ENCODE measurements around the gene PREP.
"Not testable (repeated sequence)": the region's sequence is repeated elsewhere in the genome, so short reads cannot be mapped to it uniquely, and the experiment has no call there.

Gene PREP

DNA sequence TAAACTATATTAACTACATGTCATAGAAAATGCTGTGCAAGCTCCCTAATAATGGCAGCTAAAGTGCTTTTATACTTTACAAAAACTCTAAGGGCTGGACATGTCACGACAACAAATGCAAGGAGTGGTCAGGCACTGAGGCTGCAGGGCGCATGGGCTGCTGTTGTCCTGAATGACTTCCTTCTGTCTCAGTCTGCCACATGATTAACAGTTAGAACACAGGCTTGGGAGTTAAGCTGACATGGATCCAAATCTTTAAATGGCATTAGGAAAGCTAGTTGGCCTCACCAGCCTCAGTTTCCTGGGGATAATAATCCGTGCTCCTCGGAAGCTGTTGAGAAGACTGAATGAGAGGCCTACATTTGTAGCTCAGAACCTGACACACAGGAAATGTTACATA, 57.4 kb downstream of the PREP start:
- peak in 14 of 51 donors; percentile 6 to 35 (median 20) for DNase-seq

DNA sequence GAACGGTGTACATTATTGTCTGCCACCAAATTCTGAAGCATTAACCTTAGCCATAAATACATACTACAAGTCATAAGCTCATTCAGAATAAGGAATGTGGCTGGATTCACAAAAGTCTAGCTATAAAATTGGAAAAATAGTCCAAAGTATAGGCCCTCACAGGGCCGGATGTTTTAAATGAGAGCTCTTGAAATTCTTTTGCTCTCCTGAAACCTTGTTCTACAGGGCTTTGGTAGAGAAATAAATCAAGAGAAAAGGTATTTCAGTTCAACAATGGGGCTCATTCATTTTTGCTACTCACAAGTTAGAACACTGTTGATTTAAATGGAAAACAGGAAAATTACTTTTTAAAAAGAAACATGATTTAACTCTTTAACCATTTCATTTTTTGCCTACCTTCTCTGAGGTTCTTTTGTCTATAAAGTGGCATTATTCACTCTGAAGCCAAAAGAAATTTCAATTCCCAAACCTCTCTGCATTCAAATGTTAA, 58.0 kb downstream of the PREP start:
- DNase-seq, result no peak

DNA sequence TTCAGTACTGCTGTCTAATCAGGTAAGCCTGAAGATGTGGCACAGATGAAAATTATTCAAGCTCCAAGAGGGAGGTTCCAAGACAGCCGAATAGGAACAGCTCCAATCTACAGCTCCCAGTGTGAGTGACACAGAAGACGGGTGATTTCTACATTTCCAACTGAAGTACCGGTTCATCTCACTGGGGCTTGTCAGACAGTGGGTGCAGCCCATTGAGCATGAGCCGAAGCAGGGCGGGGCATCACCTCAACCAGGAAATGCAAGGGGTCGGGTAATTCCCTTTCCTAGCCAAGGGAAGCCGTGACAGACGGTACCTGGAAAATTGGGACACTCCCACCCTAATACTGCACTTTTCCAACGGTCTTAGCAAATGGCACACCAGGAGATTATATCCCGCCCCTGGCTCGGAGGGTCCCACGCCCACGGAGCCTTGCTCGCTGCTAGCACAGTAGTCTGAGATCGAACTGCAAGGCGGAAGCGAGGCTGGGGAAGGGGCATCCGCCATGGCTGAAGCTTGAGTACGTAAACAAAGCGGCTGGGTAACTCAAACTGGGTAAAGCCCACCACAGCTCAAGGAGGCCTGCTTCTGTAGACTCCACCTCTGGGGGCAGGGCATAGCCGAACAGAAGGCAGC, 64.4 kb downstream of the PREP start:
- DNase-seq, result not testable (repeated sequence)

DNA sequence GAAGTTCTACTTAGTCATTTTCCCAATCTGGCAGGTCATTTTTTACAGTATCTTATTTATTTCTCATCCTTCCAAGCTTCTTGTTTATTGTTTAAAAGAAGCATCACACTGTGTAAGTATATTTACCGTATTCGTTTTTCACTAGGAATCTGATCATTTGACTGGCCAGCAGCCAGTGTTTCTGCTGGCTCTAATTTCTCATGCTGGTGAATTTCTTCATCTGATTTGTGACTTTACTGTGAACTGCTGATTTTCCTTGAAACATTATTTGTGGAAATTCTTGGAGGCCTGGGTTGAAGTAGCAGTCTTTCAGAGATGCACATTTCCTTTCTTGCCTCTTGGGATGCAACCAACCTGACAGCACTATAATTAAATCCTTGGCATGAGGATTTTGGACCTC, 65.9 kb downstream of the PREP start:
- no peak for DNase-seq

DNA sequence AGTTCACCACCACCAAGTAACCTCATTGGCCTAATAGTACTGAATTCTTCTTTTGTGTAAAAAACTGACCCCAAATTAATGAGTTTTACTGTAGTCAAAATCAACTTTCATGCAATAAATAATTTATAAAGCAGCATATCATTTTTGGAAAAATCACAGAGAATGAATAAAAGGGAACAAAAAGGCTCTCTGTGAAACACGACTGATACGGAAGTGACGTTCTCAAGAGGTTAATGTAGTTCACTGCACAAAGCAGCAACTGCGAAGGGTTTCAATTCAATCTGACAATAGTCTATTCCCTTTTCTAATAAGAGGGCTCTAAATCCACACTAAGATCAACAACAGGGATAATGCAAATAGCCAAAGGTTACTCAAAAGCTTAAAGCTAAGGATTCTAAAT, 70.3 kb downstream of the PREP start:
- DNase-seq, result no peak

DNA sequence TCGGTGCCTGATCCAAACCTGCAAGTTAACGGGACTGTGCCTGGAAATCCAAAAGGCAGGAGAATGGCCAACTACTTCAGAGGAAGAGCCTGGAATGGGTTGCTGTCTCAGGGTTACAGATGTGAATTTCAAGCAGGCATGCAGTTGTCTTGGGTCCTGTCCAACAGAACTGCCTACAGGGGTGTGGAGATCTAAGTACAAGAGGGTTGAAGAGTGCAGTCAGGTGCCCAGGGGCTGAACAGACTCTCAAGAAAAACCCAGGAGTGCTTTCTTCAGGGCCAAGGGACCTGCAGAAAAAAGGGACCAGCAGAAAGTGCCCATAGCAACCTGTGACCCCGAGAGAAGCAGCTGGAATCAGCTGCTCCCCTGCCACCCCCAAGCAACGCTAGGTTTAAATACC, 71.0 kb downstream of the PREP start:
- no peak for DNase-seq

DNA sequence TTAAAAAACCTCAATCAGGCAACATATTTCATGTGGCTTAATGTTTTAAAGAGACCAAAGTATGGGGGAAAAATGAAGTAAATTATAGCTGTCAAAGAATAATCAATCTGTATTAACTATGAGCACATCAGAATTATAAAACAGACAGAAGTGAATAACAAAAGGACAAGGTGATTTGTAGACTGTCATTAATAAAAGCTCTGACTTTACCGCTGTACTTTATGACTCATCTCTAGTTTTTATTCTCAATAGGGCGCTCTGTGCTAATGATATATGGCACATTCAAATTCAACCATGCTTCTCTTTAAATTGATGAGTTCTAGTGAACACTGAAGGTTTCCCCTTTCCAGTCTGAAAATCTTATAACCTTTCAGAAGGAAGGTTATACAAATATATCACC, 72.0 kb downstream of the PREP start:
- no peak for DNase-seq

DNA sequence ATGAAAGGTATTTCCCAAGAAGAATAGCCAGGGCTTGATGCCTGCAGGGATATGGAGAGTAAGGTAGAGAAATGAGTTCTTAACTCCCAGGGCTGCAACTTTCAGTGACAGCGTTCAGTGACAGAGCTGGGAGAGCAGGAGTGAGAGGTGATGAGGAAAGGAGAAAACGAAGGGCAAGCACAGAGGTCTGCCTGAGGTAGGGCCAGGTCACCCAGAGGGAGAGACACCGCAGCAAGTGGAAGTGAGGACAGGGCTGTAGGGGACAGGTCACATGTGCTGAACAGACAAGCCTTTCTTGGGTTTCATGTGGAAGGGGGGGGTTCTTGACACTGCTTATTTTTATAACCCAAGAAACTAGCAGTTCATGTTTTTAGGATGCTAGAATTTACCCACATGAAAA, 72.5 kb downstream of the PREP start:
- no peak for DNase-seq

DNA sequence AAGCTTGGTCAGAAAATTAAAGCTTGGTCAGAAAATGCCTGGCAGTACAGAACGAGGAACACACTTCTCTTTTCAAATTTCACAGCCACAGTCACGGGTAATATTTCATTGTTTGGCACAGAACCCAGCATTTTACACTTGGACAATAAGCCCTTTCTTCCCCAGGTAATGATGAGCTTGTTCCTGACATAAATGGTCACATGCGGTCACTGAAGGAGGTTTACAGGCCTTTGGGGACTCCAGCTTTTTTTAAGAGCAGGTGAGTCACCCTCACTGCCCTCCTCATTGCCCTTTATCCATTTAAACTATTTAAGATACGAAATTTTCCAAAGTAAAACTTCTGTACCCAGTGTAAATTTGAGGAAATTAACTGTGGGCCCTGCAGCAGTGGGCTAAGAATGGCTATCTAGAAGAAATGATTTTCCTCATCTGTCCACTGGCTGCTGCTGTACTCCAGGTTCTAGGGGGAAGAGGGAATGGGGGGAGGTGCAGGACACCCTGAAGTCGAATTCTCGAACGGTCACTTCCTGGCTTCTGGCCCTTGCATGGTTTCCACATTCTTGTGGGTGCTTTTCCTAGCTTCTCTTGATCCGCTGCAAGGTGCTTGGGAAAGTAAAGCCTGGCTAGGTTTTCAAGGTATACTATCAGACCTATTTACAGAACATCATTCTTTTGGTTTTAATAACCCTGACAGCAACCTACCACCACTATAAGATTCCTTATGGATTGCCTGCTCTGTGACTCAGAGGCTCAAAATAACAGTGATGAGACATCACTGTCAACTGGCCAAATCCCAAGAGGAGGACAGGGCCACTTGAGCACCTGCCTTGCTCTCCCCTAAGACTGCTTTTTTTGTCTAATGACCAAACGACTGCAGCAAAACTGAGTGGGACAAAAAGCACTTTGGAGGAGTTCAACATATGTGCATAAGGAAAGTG, 75.8 kb downstream of the PREP start:
- DNase-seq, result no peak

DNA sequence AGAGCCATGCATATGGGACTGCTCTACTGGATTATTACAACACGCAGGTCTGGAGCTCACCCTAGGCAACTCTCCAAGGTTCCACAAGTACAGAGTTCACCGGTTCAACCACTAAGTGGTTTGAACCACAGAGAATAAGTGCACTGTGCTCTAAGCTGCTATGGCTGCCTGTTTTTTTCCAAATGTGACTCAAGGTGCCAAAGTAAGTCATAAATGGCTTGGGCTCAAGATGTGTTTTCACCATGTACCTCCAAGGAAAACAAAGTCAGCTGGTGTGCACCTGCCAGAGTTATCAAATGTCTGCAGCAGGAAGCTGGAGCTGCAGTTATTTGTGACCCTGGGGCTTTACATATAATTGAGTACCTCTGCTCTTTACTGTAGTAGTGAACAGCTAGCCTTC, 76.7 kb downstream of the PREP start:
- DNase-seq, result no peak

DNA sequence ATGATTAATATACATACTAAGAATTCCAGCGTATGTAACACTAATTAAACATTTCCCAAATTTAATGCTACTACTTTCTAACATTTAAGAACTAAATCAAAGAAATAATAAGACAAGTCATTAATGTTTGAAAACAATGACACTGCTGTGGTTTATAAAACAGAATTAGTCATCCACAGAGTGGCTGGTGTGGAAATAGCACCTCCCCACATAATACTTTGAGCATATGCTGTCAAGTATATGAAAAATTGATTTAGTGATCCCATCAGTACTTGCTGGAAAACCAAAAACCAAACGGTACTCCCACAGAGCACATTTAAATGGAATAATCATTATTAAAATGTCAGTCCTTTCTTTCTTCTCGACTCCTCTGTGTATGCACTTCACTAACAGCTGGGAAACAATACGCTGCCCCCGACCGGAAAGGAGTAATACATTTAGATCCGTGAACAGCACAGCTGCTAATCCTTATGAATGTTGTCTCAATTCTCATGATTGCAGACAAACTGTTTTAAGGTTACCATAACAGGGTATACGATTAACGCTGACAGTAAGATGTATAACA, 78.4 kb downstream of the PREP start:
- no peak for DNase-seq

DNA sequence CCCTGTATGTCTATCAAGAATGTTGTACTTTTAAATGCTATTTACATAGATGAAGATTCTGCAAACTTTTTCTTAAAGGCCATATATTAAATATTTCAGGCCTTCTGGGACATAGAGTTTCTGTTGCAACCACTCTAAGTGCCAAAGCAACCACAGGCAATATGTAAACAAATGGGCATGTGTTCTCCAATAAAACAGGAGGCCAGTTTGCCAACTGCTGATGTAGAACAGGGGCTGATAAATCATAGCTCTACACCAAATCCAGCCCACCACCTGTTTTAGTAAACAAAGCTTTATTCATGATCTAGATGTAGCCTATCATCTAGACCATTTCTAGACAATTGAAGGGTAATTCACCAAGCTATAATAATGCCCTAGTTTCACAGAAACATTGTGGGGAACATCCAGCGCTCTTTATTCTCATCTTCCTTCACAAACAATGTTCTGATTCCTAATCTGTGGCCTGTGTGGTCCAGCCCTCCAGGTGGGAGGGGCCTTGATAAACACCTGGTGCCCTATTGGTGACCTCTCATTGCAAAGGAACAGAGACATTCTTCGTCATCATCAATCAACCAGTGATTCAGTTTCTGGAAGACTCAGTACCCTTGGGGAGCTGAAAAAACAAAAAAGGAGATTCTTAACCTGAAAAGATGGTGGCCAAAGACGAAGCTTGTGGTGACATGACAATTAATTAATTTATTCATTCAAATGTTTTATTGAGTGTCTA, 80.2 kb downstream of the PREP start:
- DNase-seq, result no peak

DNA sequence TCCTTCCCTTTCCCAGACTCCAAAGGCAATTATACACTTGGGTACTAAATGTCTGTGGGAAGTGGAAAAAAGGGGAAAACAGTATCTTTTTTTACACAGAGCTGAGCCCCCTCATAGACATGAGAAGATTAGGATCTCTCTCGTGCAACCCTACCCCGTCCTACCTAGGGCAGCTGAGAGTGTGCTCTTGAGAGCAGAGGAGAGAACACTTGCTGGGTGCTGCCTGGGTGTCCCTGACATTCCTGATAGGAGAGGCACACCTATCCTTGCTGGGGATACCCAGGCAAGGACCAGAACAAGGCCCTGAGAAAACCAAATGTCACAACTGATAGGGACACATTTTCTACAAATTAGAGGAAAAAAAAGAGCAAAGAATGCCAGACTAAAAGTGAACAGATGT, 81.2 kb downstream of the PREP start:
- DNase-seq, result no peak

DNA sequence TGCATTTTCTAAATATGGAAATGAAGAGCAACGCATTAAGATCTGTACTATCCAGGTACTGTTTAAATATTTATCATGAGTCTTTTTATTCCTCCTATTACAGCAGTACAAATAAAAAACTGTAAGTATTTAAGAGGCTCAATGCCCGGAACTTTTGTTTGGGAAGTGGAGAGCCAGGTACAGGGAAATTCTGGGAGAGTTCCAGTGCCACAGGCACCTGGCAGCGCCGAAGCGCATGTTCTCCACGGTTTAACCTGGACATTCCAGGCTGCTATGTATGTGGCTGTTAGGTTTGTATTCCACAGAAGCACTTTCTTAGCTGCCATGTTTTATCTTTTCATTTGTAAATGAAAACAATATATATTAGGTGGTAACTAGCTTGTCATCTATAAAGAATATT, 81.7 kb downstream of the PREP start:
- no peak for DNase-seq

DNA sequence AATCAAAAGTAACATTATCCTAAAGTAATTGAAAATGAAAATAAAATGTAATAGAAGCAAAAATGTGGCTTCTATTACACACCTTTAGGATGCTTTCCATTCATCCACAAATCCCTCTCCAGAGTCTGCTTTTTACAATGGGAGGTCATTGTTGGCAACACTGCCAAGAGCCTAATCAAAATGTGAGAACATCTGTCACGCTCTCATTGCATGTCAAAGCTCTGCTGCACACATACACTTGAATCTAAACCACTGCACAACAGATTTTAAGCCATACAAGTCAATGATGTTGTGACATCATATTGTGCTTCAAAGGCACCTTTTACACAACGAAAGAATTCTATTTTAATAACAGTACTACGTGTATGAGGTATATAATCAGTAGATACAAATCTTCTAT, 82.1 kb downstream of the PREP start:
- no peak for DNase-seq

DNA sequence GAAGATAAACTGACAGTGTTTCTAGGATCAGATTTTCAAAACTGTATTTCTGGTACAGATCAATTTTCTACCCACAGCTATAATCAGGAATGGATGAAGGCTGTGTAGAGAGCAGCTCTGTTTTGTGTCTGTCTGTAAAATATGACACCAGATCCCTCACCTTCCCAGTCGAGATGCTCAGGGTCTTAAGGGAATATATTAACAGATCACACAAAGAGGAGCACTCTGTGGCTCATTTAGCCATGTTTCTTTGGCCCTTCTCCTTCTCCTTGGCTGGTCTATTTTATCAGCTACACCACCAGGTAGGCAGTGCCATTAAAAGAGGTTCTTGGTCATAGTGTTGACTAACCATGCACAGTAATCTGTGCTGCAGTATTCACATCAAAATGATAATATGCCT, 82.6 kb downstream of the PREP start:
- no peak for DNase-seq

DNA sequence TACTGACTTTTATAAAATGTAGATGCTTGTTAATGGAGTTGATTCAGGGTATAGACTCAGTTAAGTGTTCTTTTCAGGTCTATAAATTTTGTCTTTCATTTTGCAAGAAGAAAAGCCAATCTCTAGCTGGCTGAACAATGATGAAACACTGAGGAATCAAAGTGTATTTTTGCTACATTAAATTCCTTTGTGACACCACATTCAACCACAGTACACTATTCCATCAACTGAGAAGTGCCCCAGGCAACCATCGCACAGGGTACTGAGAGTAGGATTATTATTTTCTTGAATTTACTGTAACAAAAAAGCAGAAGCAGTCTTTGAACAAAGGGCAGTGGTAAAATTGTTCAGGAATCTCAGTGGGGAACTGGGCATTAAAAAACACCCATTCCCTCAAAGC, 83.6 kb downstream of the PREP start:
- no peak for DNase-seq

DNA sequence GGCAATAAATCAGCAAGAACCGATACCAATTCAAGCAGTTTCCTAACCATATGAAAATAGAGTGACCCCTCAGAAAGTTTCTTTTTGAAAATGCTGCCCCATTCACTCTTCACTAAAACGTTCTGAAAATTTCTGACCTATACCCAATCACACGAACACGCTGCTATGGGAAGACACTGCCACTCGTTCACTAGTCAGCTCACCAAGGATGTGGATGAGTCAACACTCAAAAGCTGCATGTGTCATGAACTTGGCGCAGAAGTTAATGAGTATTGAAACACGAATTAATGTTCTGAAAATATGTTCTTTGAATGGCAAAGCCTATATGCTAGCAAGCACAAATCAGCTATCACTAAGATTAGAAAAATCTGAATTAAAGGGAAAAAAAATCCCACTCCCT, 84.2 kb downstream of the PREP start:
- no peak for DNase-seq

DNA sequence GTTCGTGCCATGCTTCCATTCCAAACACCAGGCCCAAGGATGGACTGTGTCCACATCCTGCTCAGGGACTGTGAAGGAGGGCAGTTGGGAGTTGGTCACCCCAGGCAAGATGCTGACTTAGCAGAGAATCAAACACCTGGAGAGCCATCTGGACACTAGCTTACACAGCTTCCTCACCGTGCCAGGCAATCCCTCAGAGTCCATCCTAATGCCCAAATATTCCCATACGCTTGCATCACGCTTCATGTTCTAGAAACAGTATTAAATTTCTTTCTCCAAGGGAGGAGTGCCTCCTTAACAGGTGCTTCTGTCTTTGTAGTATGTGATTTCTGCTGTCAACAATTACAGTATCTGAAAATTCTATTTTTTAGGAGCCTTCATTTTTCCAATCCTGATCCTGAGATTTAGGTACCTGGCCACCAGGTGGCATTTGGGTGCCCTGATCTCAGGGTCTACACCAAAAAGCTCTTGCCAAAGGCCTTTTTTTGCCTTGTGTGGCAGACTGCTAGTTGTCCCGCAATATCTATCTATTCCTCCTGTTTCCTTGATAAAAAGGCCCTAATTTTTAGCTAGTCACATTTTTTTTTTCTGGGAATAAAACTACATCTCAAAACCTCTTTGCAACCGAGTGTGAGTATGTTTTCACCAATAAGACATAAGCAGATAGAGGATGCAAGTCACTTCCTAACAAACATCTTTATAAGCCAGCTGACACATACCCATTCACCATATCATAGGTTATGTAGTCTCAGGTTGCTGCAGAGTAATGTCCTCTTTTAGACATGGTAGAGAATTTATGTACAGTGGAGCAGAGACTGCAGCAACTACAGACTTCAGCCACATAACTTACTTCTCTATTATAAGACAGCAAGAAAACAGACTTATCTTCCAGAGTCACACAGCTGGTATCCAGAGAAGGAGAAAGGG, 85.0 kb downstream of the PREP start:
- DNase-seq, result no peak

DNA sequence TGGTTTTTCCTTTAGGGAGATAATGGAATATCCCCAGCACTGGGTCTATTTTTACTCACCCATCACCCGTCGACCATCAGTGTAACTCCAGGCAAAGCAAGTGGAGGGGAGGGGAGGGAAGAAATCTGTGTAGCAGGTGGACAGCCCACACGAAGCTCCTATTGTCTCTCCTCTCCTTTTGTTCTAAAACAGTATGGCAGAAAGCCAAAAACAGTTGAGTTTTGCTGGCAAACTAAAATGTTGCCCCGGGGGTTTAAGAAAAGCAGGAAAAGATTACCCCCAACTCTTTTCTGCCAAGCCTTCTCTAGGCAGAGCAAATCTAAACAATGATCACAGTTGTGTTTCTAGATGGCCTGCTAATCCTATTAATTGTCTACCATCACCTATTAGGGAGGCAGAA, 89.7 kb downstream of the PREP start:
- DNase-seq, result no peak

DNA sequence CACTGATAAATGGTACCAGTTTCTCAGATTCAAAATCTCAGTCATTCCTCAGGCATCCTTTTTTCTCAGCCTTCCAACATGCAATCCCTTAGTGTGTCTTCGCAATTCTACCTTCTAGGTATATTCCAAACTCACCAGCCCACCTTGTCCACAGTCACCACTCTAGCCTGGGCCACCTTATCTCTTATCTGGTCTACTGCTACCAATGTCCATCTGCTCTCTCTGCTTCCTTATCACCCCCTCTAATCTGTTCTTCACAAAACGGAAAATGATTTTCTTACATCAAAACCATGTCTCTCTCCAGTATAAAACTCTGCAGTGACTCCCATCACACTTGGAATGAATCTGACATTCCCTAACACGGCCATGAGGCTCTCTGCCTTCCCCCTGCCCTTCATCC, 91.9 kb downstream of the PREP start:
- DNase-seq, result no peak
